NK-92 treated with Interleukin-12 subunit alpha and Interleukin-12 subunit beta, amount 100 ng/mL, for 24 hours (cell line): Measurements from ENCODE around the gene SLC34A3.
A peak's percentile ranks its signal among the peaks of the same experiment; 100 is the strongest.

Experiments used
- DNase-seq: peaks from one replicate; lab custom pipeline; 2025; lab: John Stamatoyannopoulos, UW

Gene SLC34A3

GRCh38 chr9:137217276-137218211 lies 13.2 kb upstream of the SLC34A3 start:
- no peak for DNase-seq

GRCh38 chr9:137218212-137218753 lies 12.4 kb upstream of the SLC34A3 start:
- no peak for DNase-seq

- DNase-seq = no peak
Measured at GRCh38 chr9:137218754-137219271, 11.9 kb upstream of the SLC34A3 start.

GRCh38 chr9:137219757-137220316 lies 10.9 kb upstream of the SLC34A3 start:
- DNase-seq = no peak

GRCh38 chr9:137220317-137221094 lies 10.2 kb upstream of the SLC34A3 start:
- no peak for DNase-seq

GRCh38 chr9:137221095-137221505 lies 9.6 kb upstream of the SLC34A3 start:
- no peak for DNase-seq

GRCh38 chr9:137221506-137222111 lies 9.1 kb upstream of the SLC34A3 start:
- no peak for DNase-seq

GRCh38 chr9:137222190-137223077 lies 8.3 kb upstream of the SLC34A3 start, which contains the start of gene RNF208:
Gene RNF208, minus strand, starts transcription at chr9:137222240. Its CDS starts 1,028 bp downstream, at chr9:137221212.
- no peak for DNase-seq

- DNase-seq = peak; percentile 96
Measured at GRCh38 chr9:137223078-137223970, 7.4 kb upstream of the SLC34A3 start.

GRCh38 chr9:137224830-137225694 lies 5.6 kb upstream of the SLC34A3 start, which contains the start of gene CYSRT1:
Gene CYSRT1, plus strand, starts transcription at chr9:137225174. Its CDS starts 448 bp downstream, at chr9:137225622.
- no peak for DNase-seq

- no peak for DNase-seq
Measured at GRCh38 chr9:137225699-137226331, 4.9 kb upstream of the SLC34A3 start.

- no peak for DNase-seq
Measured at GRCh38 chr9:137226338-137227053, 4.2 kb upstream of the SLC34A3 start.

- peak; percentile 43 for DNase-seq
Measured at GRCh38 chr9:137227054-137227852, 3.4 kb upstream of the SLC34A3 start, which contains the start of gene RNF224. Gene RNF224, plus strand, starts transcription at chr9:137227502. Its CDS starts 834 bp downstream, at chr9:137228336.

GRCh38 chr9:137227853-137228505 lies 2.7 kb upstream of the SLC34A3 start:
- DNase-seq = no peak

- DNase-seq = no peak
Measured at GRCh38 chr9:137228506-137228967, 2.2 kb upstream of the SLC34A3 start.
